Activated T-helper 17 cell treated with anti-CD3 and anti-CD28 coated beads, Interleukin-2, amount 50 U/mL, for 72 hours (primary cell): Measurements from ENCODE around the gene TRIM75. TPM values are rescaled to one million over a fixed set of nuclear protein-coding genes. Genes with fewer than 3 reads are reported as not detected.
A peak's percentile ranks its signal among the peaks of the same experiment; 100 is the strongest.
"Not testable (repeated sequence)": the region's sequence is repeated elsewhere in the genome, so short reads cannot be mapped to it uniquely, and the experiment has no call there.

Experiments used
- ATAC-seq: fragments of 150-1000 bp; cut with Tn5 transposase; replicated peaks from 2 replicates; pipeline ENCODE4 v1.10.0; 2021; ENCODE audit warnings: mild to moderate bottlenecking, moderate library complexity
- H3K27ac Mint-ChIP-seq: one replicate; pipeline ENCODE4 v1.8.0; 2022; ENCODE audit warnings: mixed read lengths
- H3K27me3 Mint-ChIP-seq: one replicate; pipeline ENCODE4 v1.8.0; 2022; ENCODE audit warnings: mixed read lengths
- H3K36me3 Mint-ChIP-seq: one replicate; pipeline ENCODE4 v1.8.0; 2022; ENCODE audit warnings: low read depth, mild to moderate bottlenecking, mixed read lengths
- H3K4me1 Mint-ChIP-seq: one replicate; pipeline ENCODE4 v1.8.0; 2022; ENCODE audit warnings: mixed read lengths
- H3K4me3 Mint-ChIP-seq: one replicate; pipeline ENCODE4 v1.8.0; 2022; ENCODE audit warnings: mild to moderate bottlenecking, mixed read lengths
- H3K9me3 Mint-ChIP-seq: one replicate; pipeline ENCODE4 v1.8.0; 2022; ENCODE audit warnings: mixed read lengths
- total RNA-seq, 2 donors: library from RNA; stranded (reverse); gene quantifications; one replicate each; pipeline ENCODE4 v1.2.3, GENCODE V29; 2022

TRIM75 gene
- total RNA-seq, 2 donors from 2014 or later, result not detected

- H3K36me3 Mint-ChIP-seq, result no peaks in the 10 kb centered on the region
- H3K9me3 Mint-ChIP-seq, result no peaks in the 10 kb centered on the region
- ATAC-seq, result no peak
- H3K27ac Mint-ChIP-seq, result no peak overlapping the region
- no peak overlapping the region for H3K4me3 Mint-ChIP-seq
- H3K27me3 Mint-ChIP-seq, result peaks cover 6% of the 10 kb centered on the region
- H3K4me1 Mint-ChIP-seq, result no peaks in the 10 kb centered on the region
Observed at GRCh38 chr4:165048170-165048569, 5.5 kb upstream of the TRIM75 start.

GRCh38 chr4:165052627-165053026, 1.0 kb upstream of the TRIM75 start:
- no peaks in the 10 kb centered on the region for H3K36me3 Mint-ChIP-seq
- no peak overlapping the region for H3K27ac Mint-ChIP-seq
- no peak overlapping the region for H3K4me3 Mint-ChIP-seq
- ATAC-seq, result no peak
- H3K4me1 Mint-ChIP-seq, result no peaks in the 10 kb centered on the region
- H3K27me3 Mint-ChIP-seq, result peaks cover 4% of the 10 kb centered on the region
- no peaks in the 10 kb centered on the region for H3K9me3 Mint-ChIP-seq

- Mint-ChIP-seq H3K27me3 (peaks cover 4% of the 10 kb centered on the region), H3K36me3 (no peaks in the 10 kb centered on the region), H3K4me1 (no peaks in the 10 kb centered on the region), H3K9me3 (no peaks in the 10 kb centered on the region), H3K4me3 (no peak overlapping the region), H3K27ac (no peak overlapping the region)
- ATAC-seq, result no peak
Observed at GRCh38 chr4:165055601-165056000, 1.9 kb downstream of the TRIM75 start.

- Mint-ChIP-seq H3K27ac (no peak overlapping the region), H3K36me3 (no peaks in the 10 kb centered on the region), H3K9me3 (no peaks in the 10 kb centered on the region), H3K4me3 (no peak overlapping the region), H3K27me3 (no peaks in the 10 kb centered on the region), H3K4me1 (no peaks in the 10 kb centered on the region)
- ATAC-seq, result no peak
Observed at GRCh38 chr4:165058666-165059065, 5.0 kb downstream of the TRIM75 start.

GRCh38 chr4:165059386-165059785, 5.7 kb downstream of the TRIM75 start:
- Mint-ChIP-seq H3K4me3 (no peak overlapping the region), H3K9me3 (no peaks in the 10 kb centered on the region), H3K27ac (no peak overlapping the region), H3K36me3 (no peaks in the 10 kb centered on the region), H3K4me1 (no peaks in the 10 kb centered on the region), H3K27me3 (no peaks in the 10 kb centered on the region)
- no peak for ATAC-seq

GRCh38 chr4:165060938-165061337, 7.3 kb downstream of the TRIM75 start:
- Mint-ChIP-seq H3K4me1 (no peaks in the 10 kb centered on the region), H3K27ac (no peak overlapping the region), H3K27me3 (no peaks in the 10 kb centered on the region), H3K4me3 (no peak overlapping the region), H3K36me3 (no peaks in the 10 kb centered on the region), H3K9me3 (no peaks in the 10 kb centered on the region)
- ATAC-seq, result no peak

- no peaks in the 10 kb centered on the region for H3K9me3 Mint-ChIP-seq
- H3K27me3 Mint-ChIP-seq, result no peaks in the 10 kb centered on the region
- no peak overlapping the region for H3K27ac Mint-ChIP-seq
- H3K36me3 Mint-ChIP-seq, result no peaks in the 10 kb centered on the region
- H3K4me1 Mint-ChIP-seq, result no peaks in the 10 kb centered on the region
- ATAC-seq, result no peak
- no peak overlapping the region for H3K4me3 Mint-ChIP-seq
Observed at GRCh38 chr4:165070560-165070959, 16.9 kb downstream of the TRIM75 start.

GRCh38 chr4:165073346-165073745, 19.7 kb downstream of the TRIM75 start:
- H3K9me3 Mint-ChIP-seq, H3K4me1 Mint-ChIP-seq, H3K4me3 Mint-ChIP-seq, ATAC-seq, H3K27me3 Mint-ChIP-seq, H3K27ac Mint-ChIP-seq: not testable (repeated sequence)
- peaks cover 23% of the 10 kb centered on the region for H3K36me3 Mint-ChIP-seq

GRCh38 chr4:165077034-165077578, 23.4 kb downstream of the TRIM75 start:
- peaks cover 50% of the 10 kb centered on the region for H3K36me3 Mint-ChIP-seq
- no peak for ATAC-seq
- H3K27me3 Mint-ChIP-seq, result no peaks in the 10 kb centered on the region
- H3K27ac Mint-ChIP-seq, result no peak overlapping the region
- no peak overlapping the region for H3K4me3 Mint-ChIP-seq
- no peaks in the 10 kb centered on the region for H3K4me1 Mint-ChIP-seq
- H3K9me3 Mint-ChIP-seq, result no peaks in the 10 kb centered on the region

GRCh38 chr4:165079476-165079875, 25.8 kb downstream of the TRIM75 start:
- Mint-ChIP-seq H3K27ac (no peak overlapping the region), H3K36me3 (peaks cover 67% of the 10 kb centered on the region), H3K9me3 (no peaks in the 10 kb centered on the region), H3K4me3 (no peak overlapping the region), H3K4me1 (no peaks in the 10 kb centered on the region), H3K27me3 (no peaks in the 10 kb centered on the region)
- ATAC-seq, result no peak

GRCh38 chr4:165084787-165085186, 31.1 kb downstream of the TRIM75 start:
- not testable (repeated sequence) for ATAC-seq, H3K27me3 Mint-ChIP-seq, H3K27ac Mint-ChIP-seq, H3K4me1 Mint-ChIP-seq, H3K9me3 Mint-ChIP-seq, H3K4me3 Mint-ChIP-seq
- H3K36me3 Mint-ChIP-seq, result peaks cover 81% of the 10 kb centered on the region

- no peak for ATAC-seq
- Mint-ChIP-seq H3K4me3 (no peak overlapping the region), H3K4me1 (no peaks in the 10 kb centered on the region), H3K36me3 (peaks cover 81% of the 10 kb centered on the region), H3K27me3 (no peaks in the 10 kb centered on the region), H3K9me3 (no peaks in the 10 kb centered on the region), H3K27ac (no peak overlapping the region)
Observed at GRCh38 chr4:165085946-165086345, 32.3 kb downstream of the TRIM75 start.

- H3K36me3 Mint-ChIP-seq, result peaks cover 90% of the 10 kb centered on the region
- H3K4me3 Mint-ChIP-seq, result no peak overlapping the region
- H3K27ac Mint-ChIP-seq, result no peak overlapping the region
- no peaks in the 10 kb centered on the region for H3K27me3 Mint-ChIP-seq
- H3K9me3 Mint-ChIP-seq, result no peaks in the 10 kb centered on the region
- H3K4me1 Mint-ChIP-seq, result no peaks in the 10 kb centered on the region
- ATAC-seq, result no peak
Observed at GRCh38 chr4:165088366-165088765, 34.7 kb downstream of the TRIM75 start.

GRCh38 chr4:165092187-165092586, 38.5 kb downstream of the TRIM75 start:
- not testable (repeated sequence) for H3K27me3 Mint-ChIP-seq, H3K9me3 Mint-ChIP-seq, H3K4me3 Mint-ChIP-seq, H3K4me1 Mint-ChIP-seq, ATAC-seq
- Mint-ChIP-seq H3K27ac (peak overlapping the region; percentile 28), H3K36me3 (peaks cover 70% of the 10 kb centered on the region)

GRCh38 chr4:165094873-165095272, 41.2 kb downstream of the TRIM75 start:
- no peaks in the 10 kb centered on the region for H3K4me1 Mint-ChIP-seq
- no peaks in the 10 kb centered on the region for H3K27me3 Mint-ChIP-seq
- no peak overlapping the region for H3K27ac Mint-ChIP-seq
- no peak overlapping the region for H3K4me3 Mint-ChIP-seq
- no peak for ATAC-seq
- H3K36me3 Mint-ChIP-seq, result peaks cover 68% of the 10 kb centered on the region
- no peaks in the 10 kb centered on the region for H3K9me3 Mint-ChIP-seq

- Mint-ChIP-seq H3K36me3 (peaks cover 67% of the 10 kb centered on the region), H3K9me3 (no peaks in the 10 kb centered on the region), H3K27me3 (no peaks in the 10 kb centered on the region), H3K4me1 (no peaks in the 10 kb centered on the region), H3K27ac (no peak overlapping the region), H3K4me3 (no peak overlapping the region)
- no peak for ATAC-seq
Observed at GRCh38 chr4:165095291-165095690, 41.6 kb downstream of the TRIM75 start.
